ENCODE measurements around the gene HMGN4. TPM values are rescaled to one million over a fixed set of nuclear protein-coding genes. Genes with fewer than 3 reads are reported as not detected.

The HMGN4 gene
- total and polyA plus RNA-seq, 9 of the 15 experiments (the other 6 are each of a cell fraction or from before 2014, with no cell fraction given) = 35.4 to 134 (median 94.1) TPM

DNA sequence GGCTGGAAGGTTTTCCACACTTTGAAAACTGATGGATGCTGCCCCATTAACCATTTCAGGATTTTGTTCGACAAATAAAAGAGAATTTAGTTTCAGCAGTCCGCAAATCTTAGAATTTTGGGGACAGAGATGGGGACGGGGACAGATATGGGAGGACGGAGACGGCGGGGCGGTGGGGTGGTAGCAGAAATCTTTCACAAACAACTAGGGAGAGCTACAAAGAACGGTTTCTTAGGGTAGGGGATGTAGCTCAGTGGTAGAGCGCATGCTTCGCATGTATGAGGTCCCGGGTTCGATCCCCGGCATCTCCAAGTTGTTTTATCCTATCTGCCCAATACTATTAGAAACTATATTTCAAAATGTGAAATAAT is 15.1 kb downstream of the HMGN4 start (continued):
- TF ChIP-seq, protein P1, sequence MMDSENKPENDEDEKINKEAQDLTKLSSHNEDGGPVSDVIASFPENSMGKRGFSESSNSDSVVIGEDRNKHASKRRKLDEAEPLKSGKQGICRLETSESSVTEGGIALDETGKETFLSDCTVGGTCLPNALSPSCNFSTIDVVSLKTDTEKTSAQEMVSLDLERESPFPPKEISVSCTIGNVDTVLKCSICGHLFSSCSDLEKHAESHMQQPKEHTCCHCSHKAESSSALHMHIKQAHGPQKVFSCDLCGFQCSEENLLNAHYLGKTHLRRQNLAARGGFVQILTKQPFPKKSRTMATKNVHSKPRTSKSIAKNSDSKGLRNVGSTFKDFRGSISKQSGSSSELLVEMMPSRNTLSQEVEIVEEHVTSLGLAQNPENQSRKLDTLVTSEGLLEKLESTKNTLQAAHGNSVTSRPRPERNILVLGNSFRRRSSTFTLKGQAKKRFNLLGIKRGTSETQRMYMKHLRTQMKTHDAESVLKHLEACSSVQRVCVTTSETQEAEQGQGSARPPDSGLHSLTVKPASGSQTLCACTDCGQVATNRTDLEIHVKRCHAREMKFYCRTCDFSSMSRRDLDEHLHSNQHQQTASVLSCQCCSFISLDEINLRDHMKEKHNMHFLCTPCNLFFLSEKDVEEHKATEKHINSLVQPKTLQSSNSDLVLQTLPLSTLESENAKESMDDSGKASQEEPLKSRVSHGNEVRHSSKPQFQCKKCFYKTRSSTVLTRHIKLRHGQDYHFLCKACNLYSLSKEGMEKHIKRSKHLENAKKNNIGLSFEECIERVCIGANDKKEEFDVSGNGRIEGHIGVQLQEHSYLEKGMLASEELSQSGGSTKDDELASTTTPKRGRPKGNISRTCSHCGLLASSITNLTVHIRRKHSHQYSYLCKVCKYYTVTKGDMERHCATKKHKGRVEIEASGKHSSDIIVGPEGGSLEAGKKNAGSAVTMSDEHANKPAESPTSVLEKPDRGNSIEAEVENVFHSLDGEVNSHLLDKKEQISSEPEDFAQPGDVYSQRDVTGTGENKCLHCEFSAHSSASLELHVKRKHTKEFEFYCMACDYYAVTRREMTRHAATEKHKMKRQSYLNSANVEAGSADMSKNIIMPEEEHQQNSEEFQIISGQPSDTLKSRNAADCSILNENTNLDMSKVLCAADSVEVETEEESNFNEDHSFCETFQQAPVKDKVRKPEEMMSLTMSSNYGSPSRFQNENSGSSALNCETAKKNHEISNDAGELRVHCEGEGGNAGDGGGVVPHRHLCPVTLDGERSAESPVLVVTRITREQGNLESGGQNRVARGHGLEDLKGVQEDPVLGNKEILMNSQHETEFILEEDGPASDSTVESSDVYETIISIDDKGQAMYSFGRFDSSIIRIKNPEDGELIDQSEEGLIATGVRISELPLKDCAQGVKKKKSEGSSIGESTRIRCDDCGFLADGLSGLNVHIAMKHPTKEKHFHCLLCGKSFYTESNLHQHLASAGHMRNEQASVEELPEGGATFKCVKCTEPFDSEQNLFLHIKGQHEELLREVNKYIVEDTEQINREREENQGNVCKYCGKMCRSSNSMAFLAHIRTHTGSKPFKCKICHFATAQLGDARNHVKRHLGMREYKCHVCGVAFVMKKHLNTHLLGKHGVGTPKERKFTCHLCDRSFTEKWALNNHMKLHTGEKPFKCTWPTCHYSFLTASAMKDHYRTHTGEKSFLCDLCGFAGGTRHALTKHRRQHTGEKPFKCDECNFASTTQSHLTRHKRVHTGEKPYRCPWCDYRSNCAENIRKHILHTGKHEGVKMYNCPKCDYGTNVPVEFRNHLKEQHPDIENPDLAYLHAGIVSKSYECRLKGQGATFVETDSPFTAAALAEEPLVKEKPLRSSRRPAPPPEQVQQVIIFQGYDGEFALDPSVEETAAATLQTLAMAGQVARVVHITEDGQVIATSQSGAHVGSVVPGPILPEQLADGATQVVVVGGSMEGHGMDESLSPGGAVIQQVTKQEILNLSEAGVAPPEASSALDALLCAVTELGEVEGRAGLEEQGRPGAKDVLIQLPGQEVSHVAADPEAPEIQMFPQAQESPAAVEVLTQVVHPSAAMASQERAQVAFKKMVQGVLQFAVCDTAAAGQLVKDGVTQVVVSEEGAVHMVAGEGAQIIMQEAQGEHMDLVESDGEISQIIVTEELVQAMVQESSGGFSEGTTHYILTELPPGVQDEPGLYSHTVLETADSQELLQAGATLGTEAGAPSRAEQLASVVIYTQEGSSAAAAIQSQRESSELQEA (IDR thresholded peaks at IDR 0.05; ENCODE audit: low read depth) = peak; percentile 70; the same call in 1 of the 2 replicates
- TF ChIP-seq, protein P2, sequence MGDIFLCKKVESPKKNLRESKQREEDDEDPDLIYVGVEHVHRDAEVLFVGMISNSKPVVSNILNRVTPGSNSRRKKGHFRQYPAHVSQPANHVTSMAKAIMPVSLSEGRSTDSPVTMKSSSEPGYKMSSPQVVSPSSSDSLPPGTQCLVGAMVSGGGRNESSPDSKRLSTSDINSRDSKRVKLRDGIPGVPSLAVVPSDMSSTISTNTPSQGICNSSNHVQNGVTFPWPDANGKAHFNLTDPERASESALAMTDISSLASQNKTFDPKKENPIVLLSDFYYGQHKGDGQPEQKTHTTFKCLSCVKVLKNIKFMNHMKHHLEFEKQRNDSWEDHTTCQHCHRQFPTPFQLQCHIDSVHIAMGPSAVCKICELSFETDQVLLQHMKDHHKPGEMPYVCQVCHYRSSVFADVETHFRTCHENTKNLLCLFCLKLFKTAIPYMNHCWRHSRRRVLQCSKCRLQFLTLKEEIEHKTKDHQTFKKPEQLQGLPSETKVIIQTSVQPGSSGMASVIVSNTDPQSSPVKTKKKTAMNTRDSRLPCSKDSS (IDR thresholded peaks at IDR 0.05; ENCODE audit: low read depth, partially characterized antibody) = no peak
- TF ChIP-seq MCM3 (IDR thresholded peaks at IDR 0.05) (no peak), NFE2 (IDR thresholded peaks at IDR 0.05; ENCODE audit: low read depth) (no peak), ARHGAP35 (IDR thresholded peaks at IDR 0.05; ENCODE audit: partially characterized antibody) (no peak), TCF3 (CRISPR knock-in tag; IDR thresholded peaks at IDR 0.05) (no peak), SUPT5H (IDR thresholded peaks at IDR 0.05) (no peak), ZNF780A (CRISPR knock-in tag; IDR thresholded peaks at IDR 0.05) (no peak), TCFL5 (CRISPR knock-in tag; conservative IDR thresholded peaks at IDR 0.05) (no peak), RBM39 (optimal IDR thresholded peaks at IDR 0.05; ENCODE audit: low read depth, low read length) (no peak), FOXK2 (conservative IDR thresholded peaks at IDR 0.05 in 1 of 2, IDR thresholded peaks at IDR 0.05 in 1 of 2; ENCODE audit: low read depth in 2 of 2) (peak in 1 of 2 experiments; percentile 64; a peak in 1 of 4 replicates), ZNF239 (CRISPR knock-in tag; IDR thresholded peaks at IDR 0.05) (no peak), ARID2 (IDR thresholded peaks at IDR 0.05) (no peak), PTBP1 (IDR thresholded peaks at IDR 0.05; ENCODE audit: low read depth, low read length) (no peak)
- TF ChIP-seq, protein P3, sequence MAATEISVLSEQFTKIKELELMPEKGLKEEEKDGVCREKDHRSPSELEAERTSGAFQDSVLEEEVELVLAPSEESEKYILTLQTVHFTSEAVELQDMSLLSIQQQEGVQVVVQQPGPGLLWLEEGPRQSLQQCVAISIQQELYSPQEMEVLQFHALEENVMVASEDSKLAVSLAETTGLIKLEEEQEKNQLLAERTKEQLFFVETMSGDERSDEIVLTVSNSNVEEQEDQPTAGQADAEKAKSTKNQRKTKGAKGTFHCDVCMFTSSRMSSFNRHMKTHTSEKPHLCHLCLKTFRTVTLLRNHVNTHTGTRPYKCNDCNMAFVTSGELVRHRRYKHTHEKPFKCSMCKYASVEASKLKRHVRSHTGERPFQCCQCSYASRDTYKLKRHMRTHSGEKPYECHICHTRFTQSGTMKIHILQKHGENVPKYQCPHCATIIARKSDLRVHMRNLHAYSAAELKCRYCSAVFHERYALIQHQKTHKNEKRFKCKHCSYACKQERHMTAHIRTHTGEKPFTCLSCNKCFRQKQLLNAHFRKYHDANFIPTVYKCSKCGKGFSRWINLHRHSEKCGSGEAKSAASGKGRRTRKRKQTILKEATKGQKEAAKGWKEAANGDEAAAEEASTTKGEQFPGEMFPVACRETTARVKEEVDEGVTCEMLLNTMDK (IDR thresholded peaks at IDR 0.05; ENCODE audit: borderline replicate concordance, insufficient read depth, low read depth, low read length, poor library complexity, severe bottlenecking) = no peak
- TF ChIP-seq, protein P4, sequence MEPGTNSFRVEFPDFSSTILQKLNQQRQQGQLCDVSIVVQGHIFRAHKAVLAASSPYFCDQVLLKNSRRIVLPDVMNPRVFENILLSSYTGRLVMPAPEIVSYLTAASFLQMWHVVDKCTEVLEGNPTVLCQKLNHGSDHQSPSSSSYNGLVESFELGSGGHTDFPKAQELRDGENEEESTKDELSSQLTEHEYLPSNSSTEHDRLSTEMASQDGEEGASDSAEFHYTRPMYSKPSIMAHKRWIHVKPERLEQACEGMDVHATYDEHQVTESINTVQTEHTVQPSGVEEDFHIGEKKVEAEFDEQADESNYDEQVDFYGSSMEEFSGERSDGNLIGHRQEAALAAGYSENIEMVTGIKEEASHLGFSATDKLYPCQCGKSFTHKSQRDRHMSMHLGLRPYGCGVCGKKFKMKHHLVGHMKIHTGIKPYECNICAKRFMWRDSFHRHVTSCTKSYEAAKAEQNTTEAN (CRISPR knock-in tag; IDR thresholded peaks at IDR 0.05) = peak; percentile 55; the same call in 1 of the 2 replicates

Data from K562 (cell line).